ENCODE data around the gene PXMP4. TPM values are rescaled to one million over a fixed set of nuclear protein-coding genes. Genes with fewer than 3 reads are reported as not detected.

PXMP4 gene
- total RNA-seq, 1 experiment from 2014 or later, result 3.3 TPM

GRCh38 chr20:33757046-33757445 lies 36.9 kb upstream of the PXMP4 start:
- TF ChIP-seq, protein P1, sequence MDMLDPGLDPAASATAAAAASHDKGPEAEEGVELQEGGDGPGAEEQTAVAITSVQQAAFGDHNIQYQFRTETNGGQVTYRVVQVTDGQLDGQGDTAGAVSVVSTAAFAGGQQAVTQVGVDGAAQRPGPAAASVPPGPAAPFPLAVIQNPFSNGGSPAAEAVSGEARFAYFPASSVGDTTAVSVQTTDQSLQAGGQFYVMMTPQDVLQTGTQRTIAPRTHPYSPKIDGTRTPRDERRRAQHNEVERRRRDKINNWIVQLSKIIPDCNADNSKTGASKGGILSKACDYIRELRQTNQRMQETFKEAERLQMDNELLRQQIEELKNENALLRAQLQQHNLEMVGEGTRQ (CRISPR knock-in tag; IDR thresholded peaks at IDR 0.05), result no peak
- TF ChIP-seq NR2C2 (CRISPR knock-in tag; IDR thresholded peaks at IDR 0.05), result no peak
- no peak for TF ChIP-seq MAX (CRISPR knock-in tag; IDR thresholded peaks at IDR 0.05)
- no peak for TF ChIP-seq SP1 (CRISPR knock-in tag; conservative IDR thresholded peaks at IDR 0.05)
- TF ChIP-seq FOXP1 (CRISPR knock-in tag; IDR thresholded peaks at IDR 0.05; ENCODE audit: borderline replicate concordance), result no peak
- TF ChIP-seq MYBL2 (CRISPR knock-in tag; IDR thresholded peaks at IDR 0.05), result no peak
- TF ChIP-seq, protein P2, sequence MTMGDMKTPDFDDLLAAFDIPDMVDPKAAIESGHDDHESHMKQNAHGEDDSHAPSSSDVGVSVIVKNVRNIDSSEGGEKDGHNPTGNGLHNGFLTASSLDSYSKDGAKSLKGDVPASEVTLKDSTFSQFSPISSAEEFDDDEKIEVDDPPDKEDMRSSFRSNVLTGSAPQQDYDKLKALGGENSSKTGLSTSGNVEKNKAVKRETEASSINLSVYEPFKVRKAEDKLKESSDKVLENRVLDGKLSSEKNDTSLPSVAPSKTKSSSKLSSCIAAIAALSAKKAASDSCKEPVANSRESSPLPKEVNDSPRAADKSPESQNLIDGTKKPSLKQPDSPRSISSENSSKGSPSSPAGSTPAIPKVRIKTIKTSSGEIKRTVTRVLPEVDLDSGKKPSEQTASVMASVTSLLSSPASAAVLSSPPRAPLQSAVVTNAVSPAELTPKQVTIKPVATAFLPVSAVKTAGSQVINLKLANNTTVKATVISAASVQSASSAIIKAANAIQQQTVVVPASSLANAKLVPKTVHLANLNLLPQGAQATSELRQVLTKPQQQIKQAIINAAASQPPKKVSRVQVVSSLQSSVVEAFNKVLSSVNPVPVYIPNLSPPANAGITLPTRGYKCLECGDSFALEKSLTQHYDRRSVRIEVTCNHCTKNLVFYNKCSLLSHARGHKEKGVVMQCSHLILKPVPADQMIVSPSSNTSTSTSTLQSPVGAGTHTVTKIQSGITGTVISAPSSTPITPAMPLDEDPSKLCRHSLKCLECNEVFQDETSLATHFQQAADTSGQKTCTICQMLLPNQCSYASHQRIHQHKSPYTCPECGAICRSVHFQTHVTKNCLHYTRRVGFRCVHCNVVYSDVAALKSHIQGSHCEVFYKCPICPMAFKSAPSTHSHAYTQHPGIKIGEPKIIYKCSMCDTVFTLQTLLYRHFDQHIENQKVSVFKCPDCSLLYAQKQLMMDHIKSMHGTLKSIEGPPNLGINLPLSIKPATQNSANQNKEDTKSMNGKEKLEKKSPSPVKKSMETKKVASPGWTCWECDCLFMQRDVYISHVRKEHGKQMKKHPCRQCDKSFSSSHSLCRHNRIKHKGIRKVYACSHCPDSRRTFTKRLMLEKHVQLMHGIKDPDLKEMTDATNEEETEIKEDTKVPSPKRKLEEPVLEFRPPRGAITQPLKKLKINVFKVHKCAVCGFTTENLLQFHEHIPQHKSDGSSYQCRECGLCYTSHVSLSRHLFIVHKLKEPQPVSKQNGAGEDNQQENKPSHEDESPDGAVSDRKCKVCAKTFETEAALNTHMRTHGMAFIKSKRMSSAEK (CRISPR knock-in tag; IDR thresholded peaks at IDR 0.05; ENCODE audit: borderline replicate concordance), result no peak
- no peak for TF ChIP-seq MXD4 (CRISPR knock-in tag; IDR thresholded peaks at IDR 0.05; ENCODE audit: borderline replicate concordance)
- TF ChIP-seq, protein P3, sequence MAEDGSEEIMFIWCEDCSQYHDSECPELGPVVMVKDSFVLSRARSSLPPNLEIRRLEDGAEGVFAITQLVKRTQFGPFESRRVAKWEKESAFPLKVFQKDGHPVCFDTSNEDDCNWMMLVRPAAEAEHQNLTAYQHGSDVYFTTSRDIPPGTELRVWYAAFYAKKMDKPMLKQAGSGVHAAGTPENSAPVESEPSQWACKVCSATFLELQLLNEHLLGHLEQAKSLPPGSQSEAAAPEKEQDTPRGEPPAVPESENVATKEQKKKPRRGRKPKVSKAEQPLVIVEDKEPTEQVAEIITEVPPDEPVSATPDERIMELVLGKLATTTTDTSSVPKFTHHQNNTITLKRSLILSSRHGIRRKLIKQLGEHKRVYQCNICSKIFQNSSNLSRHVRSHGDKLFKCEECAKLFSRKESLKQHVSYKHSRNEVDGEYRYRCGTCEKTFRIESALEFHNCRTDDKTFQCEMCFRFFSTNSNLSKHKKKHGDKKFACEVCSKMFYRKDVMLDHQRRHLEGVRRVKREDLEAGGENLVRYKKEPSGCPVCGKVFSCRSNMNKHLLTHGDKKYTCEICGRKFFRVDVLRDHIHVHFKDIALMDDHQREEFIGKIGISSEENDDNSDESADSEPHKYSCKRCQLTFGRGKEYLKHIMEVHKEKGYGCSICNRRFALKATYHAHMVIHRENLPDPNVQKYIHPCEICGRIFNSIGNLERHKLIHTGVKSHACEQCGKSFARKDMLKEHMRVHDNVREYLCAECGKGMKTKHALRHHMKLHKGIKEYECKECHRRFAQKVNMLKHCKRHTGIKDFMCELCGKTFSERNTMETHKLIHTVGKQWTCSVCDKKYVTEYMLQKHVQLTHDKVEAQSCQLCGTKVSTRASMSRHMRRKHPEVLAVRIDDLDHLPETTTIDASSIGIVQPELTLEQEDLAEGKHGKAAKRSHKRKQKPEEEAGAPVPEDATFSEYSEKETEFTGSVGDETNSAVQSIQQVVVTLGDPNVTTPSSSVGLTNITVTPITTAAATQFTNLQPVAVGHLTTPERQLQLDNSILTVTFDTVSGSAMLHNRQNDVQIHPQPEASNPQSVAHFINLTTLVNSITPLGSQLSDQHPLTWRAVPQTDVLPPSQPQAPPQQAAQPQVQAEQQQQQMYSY (CRISPR knock-in tag; IDR thresholded peaks at IDR 0.05), result no peak
- no peak for TF ChIP-seq TP53 (CRISPR knock-in tag; IDR thresholded peaks at IDR 0.05)
- TF ChIP-seq JAZF1 (CRISPR knock-in tag; IDR thresholded peaks at IDR 0.05), result no peak
- no peak for TF ChIP-seq TEAD1 (CRISPR knock-in tag; IDR thresholded peaks at IDR 0.05)
- no peak for TF ChIP-seq IRF2 (CRISPR knock-in tag; IDR thresholded peaks at IDR 0.05; ENCODE audit: borderline replicate concordance, low read depth)
- TF ChIP-seq NR1H2 (CRISPR knock-in tag; IDR thresholded peaks at IDR 0.05), result no peak
- TF ChIP-seq STAT6 (CRISPR knock-in tag; conservative IDR thresholded peaks at IDR 0.05; ENCODE audit: low read depth), result no peak
- TF ChIP-seq, protein P4, sequence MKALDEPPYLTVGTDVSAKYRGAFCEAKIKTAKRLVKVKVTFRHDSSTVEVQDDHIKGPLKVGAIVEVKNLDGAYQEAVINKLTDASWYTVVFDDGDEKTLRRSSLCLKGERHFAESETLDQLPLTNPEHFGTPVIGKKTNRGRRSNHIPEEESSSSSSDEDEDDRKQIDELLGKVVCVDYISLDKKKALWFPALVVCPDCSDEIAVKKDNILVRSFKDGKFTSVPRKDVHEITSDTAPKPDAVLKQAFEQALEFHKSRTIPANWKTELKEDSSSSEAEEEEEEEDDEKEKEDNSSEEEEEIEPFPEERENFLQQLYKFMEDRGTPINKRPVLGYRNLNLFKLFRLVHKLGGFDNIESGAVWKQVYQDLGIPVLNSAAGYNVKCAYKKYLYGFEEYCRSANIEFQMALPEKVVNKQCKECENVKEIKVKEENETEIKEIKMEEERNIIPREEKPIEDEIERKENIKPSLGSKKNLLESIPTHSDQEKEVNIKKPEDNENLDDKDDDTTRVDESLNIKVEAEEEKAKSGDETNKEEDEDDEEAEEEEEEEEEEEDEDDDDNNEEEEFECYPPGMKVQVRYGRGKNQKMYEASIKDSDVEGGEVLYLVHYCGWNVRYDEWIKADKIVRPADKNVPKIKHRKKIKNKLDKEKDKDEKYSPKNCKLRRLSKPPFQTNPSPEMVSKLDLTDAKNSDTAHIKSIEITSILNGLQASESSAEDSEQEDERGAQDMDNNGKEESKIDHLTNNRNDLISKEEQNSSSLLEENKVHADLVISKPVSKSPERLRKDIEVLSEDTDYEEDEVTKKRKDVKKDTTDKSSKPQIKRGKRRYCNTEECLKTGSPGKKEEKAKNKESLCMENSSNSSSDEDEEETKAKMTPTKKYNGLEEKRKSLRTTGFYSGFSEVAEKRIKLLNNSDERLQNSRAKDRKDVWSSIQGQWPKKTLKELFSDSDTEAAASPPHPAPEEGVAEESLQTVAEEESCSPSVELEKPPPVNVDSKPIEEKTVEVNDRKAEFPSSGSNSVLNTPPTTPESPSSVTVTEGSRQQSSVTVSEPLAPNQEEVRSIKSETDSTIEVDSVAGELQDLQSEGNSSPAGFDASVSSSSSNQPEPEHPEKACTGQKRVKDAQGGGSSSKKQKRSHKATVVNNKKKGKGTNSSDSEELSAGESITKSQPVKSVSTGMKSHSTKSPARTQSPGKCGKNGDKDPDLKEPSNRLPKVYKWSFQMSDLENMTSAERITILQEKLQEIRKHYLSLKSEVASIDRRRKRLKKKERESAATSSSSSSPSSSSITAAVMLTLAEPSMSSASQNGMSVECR (CRISPR knock-in tag; IDR thresholded peaks at IDR 0.05; ENCODE audit: borderline replicate concordance), result no peak
- TF ChIP-seq SMAD4 (CRISPR knock-in tag; IDR thresholded peaks at IDR 0.05), result no peak
- no peak for TF ChIP-seq HMGXB4 (CRISPR knock-in tag; IDR thresholded peaks at IDR 0.05)
- no peak for TF ChIP-seq FOXK1 (CRISPR knock-in tag; IDR thresholded peaks at IDR 0.05)
- Mint-ChIP-seq H3K36me3 (peaks cover 25% of the 10 kb centered on the region), H3K27ac (no peak overlapping the region), H3K27me3 (ENCODE audit: low read depth) (no peaks in the 10 kb centered on the region), H3K9me3 (peaks cover 6% of the 10 kb centered on the region), H3K4me1 (peaks cover 7% of the 10 kb centered on the region), H3K4me3 (no peak overlapping the region)
- DNase-seq (ENCODE audit: low spot score) (no peak), ATAC-seq (no peak)
- POLR2A ChIA-PET, result no interaction called here
- CTCF ChIA-PET, result no interaction called here

Measured in WTC11 (cell line).